Ectodermal cell (in vitro differentiated cells): ENCODE results near the gene RGS1.

Source experiments
- H3K27ac ChIP-seq: 2 replicates; pipeline ENCODE4 v1.7.0; 2013; ENCODE audit warnings: mild to moderate bottlenecking, low read depth, low read length; ENCODE audit not compliant: insufficient read depth, poor library complexity, severe bottlenecking
- H3K27me3 ChIP-seq: 2 replicates; pipeline ENCODE4 v1.7.0; 2013; ENCODE audit warnings: mild to moderate bottlenecking, low read length; ENCODE audit not compliant: insufficient read depth, control insufficient read depth, poor library complexity, severe bottlenecking
- H3K36me3 ChIP-seq: one replicate; pipeline ENCODE4 v1.7.0; 2013; ENCODE audit warnings: low read length; ENCODE audit not compliant: control insufficient read depth, insufficient read depth
- H3K4me1 ChIP-seq: one replicate; pipeline ENCODE4 v1.7.0; 2013; ENCODE audit warnings: low read length; ENCODE audit not compliant: control insufficient read depth, insufficient read depth
- H3K4me3 ChIP-seq: 2 replicates; pipeline ENCODE4 v1.7.0; 2013; ENCODE audit warnings: low read depth, low read length, control low read depth; ENCODE audit not compliant: insufficient read depth
- H3K9me3 ChIP-seq: 2 replicates; pipeline ENCODE4 v1.7.0; 2013; ENCODE audit warnings: mild to moderate bottlenecking, low read length, moderate library complexity; ENCODE audit not compliant: control insufficient read depth
- WGBS, 2 experiments: methylation state at CpG; one replicate each; pipeline ENCODE4 v1.1.7; 2013; ENCODE audit warnings: missing lambda C conversion rate in 2 of 2; 5-methylcytosine and 5-hydroxymethylcytosine counted together

RGS1 gene

DNA sequence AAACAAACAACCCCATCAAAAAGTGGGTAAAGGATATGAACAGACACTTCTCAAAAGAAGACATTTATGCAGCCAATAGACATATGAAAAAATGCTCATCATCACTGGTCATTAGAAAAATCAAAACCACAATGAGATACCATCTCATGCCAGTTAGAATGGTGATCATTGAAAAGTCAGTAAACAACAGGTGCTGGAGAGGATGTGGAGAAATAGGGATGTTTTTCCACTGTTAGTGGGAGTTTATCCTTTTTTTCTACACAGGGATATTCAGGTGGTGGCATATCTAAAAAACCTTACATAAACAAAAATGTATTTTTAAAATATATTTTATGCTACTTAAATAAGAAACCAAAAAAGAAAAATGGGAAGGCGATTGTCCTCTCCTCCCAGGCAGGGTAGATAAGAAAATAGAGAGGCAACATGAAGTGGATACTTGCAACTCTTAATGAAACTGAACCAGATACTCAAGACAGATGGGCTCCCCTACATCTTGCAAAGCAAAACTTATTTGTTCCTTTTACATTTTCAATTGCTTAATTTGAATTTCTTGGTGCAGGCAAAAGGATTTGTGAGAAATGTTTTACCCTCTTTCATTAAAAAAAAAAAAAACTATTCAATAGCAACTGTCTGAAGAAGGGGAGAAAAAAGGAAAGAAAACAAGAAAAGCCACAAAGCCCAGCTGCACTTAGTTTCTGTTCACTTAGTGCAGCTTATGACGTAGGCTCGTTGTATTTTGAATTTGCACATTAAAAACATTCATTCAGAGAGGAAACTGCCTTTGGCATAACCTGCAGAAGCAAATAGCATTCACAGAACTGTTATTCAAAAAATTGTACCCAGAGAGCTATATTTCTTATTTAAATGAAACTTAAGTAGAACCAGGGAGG lies 36.9 kb upstream of the RGS1 start:
- Histone ChIP-seq H3K4me3 (no peak overlapping the region), H3K36me3 (no peaks in the 10 kb centered on the region), H3K4me1 (peaks cover 9% of the 10 kb centered on the region), H3K27me3 (no peaks in the 10 kb centered on the region), H3K9me3 (no peaks in the 10 kb centered on the region), H3K27ac (peak overlapping the region; percentile 94)
- WGBS, 2 experiments = 92 to 94% methylated on average over 2 to 3 of the region's 3 CpGs

DNA sequence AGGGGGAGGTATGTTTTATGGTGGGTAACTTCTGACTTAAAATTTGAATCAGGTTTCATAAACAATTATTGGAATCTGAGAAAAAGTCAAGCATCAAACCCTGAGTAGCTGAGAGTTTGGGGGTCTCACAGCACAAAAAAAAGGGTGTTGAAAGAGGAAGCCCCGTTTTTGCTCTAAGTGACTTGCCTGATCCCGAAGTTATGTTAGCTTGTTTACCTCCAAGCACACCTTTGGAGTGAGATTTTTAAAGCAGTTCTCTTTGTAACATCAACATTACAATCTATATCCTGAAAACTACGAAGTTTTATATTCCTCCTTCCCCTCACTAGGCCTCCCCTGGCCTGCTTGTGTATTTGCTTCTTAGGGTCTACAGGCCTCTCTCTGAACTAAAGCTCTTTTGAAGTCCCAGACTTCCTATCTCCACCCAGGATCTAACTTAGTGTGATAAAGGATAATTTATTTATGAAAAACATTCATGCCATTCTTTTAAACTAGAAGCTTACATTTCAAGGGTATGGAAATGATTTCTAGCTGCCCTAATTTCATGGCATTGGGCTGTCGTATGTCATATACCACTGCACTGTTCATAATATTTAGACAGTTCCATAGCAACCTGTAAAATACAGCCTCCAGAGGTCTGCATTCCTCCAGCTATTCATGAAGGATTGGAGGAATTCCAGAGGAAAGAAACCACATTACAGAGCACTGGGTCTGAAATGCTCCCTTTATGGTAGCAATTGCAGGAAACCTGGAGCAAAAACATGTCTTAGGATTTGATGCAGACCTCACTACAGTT lies 36.1 kb upstream of the RGS1 start:
- Histone ChIP-seq H3K27me3 (no peaks in the 10 kb centered on the region), H3K36me3 (no peaks in the 10 kb centered on the region), H3K4me3 (no peak overlapping the region), H3K4me1 (peaks cover 9% of the 10 kb centered on the region), H3K9me3 (no peaks in the 10 kb centered on the region), H3K27ac (peak overlapping the region; percentile 94)
- 89 to 91% methylated on average over 4 of the region's 4 CpGs for WGBS, 2 experiments

DNA sequence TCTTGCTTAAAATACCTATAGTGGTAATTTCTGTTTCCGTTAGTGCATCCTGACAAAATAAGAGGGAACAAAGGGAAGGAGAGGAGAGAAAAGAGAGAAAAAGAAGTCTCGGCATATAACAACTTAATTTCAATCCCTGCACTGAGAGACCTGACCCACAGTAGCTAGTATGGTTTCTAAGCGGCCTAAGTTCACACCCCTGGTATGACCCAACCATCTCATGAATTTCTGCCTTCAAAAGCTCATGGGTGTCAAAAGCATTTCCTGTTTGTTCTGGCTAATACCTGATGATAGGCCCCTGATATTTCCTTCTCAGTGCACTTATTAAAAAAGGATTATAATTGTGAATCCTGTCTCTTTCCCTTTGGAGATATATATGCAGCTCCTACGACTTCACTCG lies 32.1 kb upstream of the RGS1 start:
- WGBS, 2 experiments = 92 to 96% methylated on average over 4 of the region's 5 CpGs
- Histone ChIP-seq H3K36me3 (no peaks in the 10 kb centered on the region), H3K4me3 (no peak overlapping the region), H3K27ac (no peak overlapping the region), H3K4me1 (peaks cover 9% of the 10 kb centered on the region), H3K9me3 (no peaks in the 10 kb centered on the region), H3K27me3 (no peaks in the 10 kb centered on the region)

DNA sequence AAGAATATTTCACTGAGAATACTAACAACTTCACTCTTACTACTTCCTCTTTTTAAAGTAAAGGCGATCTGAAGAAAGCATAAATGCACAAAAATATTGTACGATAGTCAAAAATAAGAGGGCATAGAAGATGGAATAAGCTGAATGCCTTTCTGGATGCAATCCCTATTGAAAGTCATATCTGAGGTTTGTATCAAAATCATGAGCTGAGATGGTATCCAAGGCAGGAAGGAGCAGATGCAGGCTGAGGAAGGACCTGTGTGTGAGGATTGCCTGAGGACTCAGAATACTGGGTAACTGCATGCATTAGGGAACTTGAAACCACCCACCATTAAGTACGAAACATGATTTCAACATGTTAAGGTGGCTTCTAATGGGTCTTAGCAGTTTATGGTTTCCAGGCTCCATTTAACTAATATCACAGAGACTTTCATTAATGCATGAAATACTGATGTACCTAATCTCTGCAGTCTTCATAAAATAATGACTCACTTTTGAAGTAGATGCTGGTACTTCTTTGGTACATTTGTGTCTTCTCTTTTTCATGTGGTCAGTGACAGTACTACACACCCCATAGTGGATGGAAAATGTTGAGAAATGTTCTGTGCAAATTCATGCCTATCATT lies 29.6 kb upstream of the RGS1 start:
- no peaks in the 10 kb centered on the region for H3K27me3 ChIP-seq
- no peaks in the 10 kb centered on the region for H3K36me3 ChIP-seq
- H3K4me3 ChIP-seq = no peak overlapping the region
- 97% methylated on average over 3 of the region's 3 CpGs for WGBS, 2 experiments
- no peak overlapping the region for H3K27ac ChIP-seq
- H3K4me1 ChIP-seq = no peaks in the 10 kb centered on the region
- no peaks in the 10 kb centered on the region for H3K9me3 ChIP-seq

DNA sequence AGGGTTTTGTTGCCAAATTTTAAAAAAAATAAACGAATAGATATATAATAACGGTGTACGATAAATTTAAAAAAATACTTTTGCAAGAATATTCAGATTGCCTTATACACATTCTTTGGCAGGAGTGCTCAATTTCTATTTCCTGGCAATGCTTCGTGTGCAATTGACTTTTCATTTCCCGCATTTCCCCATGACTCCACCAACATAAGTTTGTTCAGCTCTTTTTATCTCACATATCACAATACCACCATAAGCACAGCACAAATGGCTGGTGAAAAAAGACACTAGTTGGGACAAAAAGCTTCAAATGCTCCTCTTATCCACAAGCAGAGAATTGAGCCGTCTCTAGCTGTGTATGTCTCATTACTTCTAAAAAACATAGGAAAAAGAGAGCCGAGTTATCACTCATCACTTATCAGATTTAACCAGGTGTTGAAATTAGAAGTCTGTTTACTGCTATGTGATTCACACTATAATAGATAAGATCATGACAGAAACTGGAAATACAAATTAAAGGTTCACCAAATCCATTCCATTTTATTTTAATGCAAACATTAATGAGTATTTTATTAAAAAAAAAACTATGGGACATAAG lies 28.9 kb upstream of the RGS1 start:
- Histone ChIP-seq H3K4me3 (no peak overlapping the region), H3K27ac (no peak overlapping the region), H3K27me3 (no peaks in the 10 kb centered on the region), H3K4me1 (no peaks in the 10 kb centered on the region), H3K36me3 (no peaks in the 10 kb centered on the region), H3K9me3 (no peaks in the 10 kb centered on the region)
- 89 to 94% methylated on average over 5 to 6 of the region's 7 CpGs for WGBS, 2 experiments

DNA sequence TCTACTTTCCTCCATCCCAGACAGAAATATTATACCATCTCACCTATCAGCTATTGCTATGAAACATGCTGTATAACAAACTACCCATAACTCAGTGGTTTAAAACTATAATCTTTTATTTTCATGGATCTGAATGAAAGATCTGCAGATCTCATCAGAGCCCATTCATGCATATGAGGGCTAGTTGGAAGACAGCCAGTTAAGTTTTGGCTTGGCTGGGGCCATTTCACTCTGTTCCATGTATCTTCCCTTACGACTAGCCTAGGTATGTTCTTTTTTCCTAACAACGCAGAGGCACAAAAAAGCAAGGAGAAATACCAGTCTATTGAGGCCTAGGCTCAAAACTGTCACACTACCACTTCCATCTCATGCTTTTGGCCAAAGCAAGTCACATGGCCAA lies 28.1 kb upstream of the RGS1 start:
- Histone ChIP-seq H3K27ac (no peak overlapping the region), H3K4me3 (no peak overlapping the region), H3K27me3 (no peaks in the 10 kb centered on the region), H3K36me3 (no peaks in the 10 kb centered on the region), H3K9me3 (no peaks in the 10 kb centered on the region), H3K4me1 (no peaks in the 10 kb centered on the region)
- 92 to 94% methylated on average over 2 of the region's 2 CpGs for WGBS, 2 experiments

DNA sequence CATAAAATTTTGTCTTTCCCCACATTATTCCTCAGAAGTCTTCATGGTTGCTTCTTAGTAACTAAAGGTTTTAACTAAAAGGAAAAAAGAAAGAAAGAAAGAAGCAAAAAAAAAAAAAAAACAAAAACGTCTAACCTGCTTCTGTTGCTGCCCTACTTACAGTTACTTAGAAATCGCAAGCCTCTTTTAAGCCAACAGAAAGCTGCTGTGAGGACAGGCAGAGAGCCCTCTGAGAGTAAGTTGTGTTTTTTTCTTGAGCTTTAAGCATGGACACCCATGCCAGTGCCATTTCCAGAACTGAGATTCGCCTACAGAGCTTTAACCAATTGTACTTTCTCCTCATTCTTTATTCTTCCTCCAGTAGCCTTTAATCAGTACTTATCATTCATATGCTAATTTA lies 25.6 kb upstream of the RGS1 start:
- H3K27me3 ChIP-seq = no peaks in the 10 kb centered on the region
- no peak overlapping the region for H3K4me3 ChIP-seq
- no peaks in the 10 kb centered on the region for H3K4me1 ChIP-seq
- WGBS, 2 experiments = 83 to 84% methylated on average over 3 of the region's 3 CpGs
- no peaks in the 10 kb centered on the region for H3K9me3 ChIP-seq
- no peaks in the 10 kb centered on the region for H3K36me3 ChIP-seq
- H3K27ac ChIP-seq = no peak overlapping the region

DNA sequence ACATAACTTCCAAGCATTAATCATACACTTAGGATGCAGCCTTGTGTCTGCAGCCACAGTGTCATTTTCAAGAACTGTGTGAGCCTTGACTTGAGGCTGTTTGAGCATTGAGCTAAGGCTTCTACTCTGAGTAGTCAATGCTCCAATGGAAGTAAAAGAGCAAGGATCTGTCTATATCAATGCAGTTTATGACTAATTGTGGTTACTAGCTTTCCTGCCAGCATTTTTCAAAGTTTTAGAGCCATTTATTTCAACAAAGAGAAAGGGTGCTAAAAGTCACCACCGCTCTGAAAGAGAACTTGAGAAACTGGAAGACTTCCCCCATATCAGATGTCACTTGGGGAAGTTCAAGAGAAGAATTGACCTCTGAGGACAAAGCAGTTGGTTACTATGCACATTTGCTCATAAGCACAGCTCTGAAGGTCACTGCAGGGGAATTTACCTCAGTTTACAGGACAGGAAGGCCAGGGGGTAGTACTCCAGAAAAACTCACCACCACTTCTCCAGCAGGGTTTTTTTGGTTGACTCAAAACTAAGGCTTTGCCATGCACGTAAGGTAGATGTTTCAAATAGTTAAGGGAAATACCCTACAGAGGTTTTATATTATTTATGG lies 24.5 kb upstream of the RGS1 start:
- Histone ChIP-seq H3K27me3 (no peaks in the 10 kb centered on the region), H3K4me3 (no peak overlapping the region), H3K27ac (no peak overlapping the region), H3K9me3 (no peaks in the 10 kb centered on the region), H3K4me1 (no peaks in the 10 kb centered on the region), H3K36me3 (no peaks in the 10 kb centered on the region)
- WGBS, 2 experiments = 90 to 100% methylated on average over 1 of the region's 2 CpGs

DNA sequence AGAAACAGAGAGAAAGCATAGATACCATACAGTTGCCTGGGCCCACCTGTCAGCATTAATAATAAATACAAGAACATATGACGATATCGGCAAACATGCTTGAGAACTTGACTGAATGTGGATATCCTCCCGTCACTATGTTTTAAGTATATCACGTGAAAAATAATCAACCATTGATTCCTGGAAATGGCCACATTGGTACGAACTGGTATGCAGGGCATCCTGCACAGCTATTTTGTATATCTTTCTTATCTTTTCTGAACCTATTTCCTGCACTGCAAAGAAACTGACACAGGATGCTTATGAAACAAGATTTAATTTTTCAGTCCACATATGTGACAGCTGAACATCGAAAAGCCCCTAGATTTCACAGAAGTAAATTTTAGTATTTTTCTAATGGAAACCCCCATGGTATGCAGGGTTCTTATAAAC lies 22.8 kb upstream of the RGS1 start:
- Histone ChIP-seq H3K4me3 (no peak overlapping the region), H3K4me1 (no peaks in the 10 kb centered on the region), H3K9me3 (no peaks in the 10 kb centered on the region), H3K27me3 (no peaks in the 10 kb centered on the region), H3K27ac (no peak overlapping the region), H3K36me3 (no peaks in the 10 kb centered on the region)
- WGBS, 2 experiments = 94 to 95% methylated on average over 6 of the region's 6 CpGs
